HG03139 (cell line): ENCODE data around the gene SLC44A1.

ENCODE experiments used
- ATAC-seq: cut with Tn5 transposase; IDR thresholded peaks from one replicate; pipeline ENCODE4 v1.9.1; 2021; ENCODE audit not compliant: unreplicated experiment

Gene SLC44A1

DNA sequence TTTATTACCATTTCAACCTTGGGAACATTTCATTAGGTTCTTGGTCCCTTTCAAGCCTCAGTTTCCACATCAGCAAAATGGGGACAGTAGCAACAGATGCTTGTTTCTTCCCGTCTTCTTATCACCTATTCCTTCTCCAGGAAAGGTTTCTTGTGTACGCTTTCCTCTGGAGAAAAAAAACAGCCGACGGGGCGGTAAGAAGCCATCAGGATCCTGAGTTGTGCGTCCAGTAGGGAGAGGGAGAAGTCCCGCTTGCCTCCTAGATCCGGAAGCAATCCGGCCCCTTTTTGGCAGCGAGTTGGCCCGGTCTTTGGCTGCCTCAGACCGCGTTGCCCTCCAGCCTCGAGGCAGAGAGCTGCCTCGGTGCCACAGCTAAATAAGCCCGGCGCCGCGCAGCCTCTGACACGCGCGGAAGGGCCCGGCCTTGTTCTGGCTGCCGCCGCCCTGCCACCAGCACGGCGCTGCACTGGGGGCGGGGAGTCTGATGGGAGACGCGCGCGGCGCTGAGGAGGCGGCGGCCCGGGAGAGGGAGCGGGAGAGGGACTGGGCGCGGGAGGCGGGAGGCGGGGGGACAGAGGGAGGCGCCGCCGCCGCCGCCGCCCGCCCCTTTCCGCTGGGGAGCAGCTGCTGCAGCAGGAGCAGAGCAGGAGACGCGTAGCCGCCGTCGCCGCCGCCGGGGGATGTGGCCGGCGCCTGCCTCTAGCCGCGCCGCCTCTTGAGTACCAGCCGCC lies at the start of gene SLC44A1:
Gene SLC44A1, plus strand, starts transcription at position 649 of the 731 bp plus-strand sequence. CDS start 218 bp downstream, outside the sequence.
- ATAC-seq = peak; percentile 84

DNA sequence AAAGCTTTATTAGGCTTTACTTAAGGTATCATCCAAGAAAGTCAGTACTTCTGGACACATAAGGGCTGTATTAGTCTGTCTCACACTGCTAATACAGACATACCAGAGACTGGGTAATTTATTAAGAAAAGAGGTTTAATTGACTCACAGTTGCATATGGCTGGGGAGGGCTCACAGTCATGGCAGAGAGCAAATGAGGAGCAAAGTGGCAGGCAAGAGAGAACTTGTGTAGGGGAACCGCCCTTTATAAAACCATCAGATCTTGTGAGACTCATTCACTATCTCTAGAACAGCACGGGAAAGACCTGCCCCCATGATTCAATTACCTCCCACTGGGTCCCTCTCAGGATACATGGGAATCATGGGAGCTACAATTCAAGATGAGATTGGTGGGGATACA lies 49.2 kb upstream of the SLC44A1 start:
- ATAC-seq = no peak

DNA sequence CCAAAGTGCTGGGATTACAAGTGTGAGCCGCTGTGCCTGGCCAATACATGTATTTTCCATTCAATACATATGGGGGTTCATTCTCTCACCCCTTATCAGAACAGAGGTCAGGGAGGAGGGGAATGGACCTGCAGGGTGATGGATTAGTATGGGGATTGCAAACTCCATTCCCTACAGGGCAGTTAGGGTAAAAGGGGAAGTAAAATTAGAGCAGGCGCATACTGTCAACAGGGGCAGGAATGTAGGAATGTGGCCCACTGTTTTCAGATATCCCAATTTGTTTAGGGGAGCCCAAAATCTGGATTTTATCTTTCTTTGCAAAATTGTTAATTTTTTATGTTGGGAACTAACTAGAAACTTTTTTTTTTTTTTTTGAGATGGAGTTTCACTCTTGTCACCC lies 46.4 kb upstream of the SLC44A1 start:
- no peak for ATAC-seq

- ATAC-seq = no peak
These were observed 45.6 kb upstream of the SLC44A1 start for GRCh38 chr9:105198865-105199264.

DNA sequence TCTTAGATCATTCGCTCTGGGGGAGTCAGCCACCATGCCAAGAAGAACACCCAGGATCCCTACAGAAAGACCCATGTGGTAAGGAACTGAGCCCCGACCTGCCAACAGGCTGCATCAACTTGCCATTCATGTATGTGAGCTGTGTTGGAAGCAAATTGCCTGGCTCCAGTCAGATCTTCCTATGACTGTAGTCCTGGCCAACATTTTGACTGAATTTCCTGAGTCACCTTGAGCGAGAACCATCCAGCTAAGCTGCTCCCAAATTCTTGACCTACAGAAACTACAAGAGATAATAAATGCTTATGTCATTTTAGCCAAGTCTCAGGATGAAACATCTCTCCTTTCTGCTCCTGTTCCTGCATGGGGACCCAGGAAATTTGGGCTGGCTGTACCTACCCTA lies 40.0 kb upstream of the SLC44A1 start:
- no peak for ATAC-seq

GRCh38 chr9:105205787-105206495 lies 38.5 kb upstream of the SLC44A1 start:
- no peak for ATAC-seq

- ATAC-seq = no peak
These were observed 38.0 kb upstream of the SLC44A1 start for GRCh38 chr9:105206496-105206820.

DNA sequence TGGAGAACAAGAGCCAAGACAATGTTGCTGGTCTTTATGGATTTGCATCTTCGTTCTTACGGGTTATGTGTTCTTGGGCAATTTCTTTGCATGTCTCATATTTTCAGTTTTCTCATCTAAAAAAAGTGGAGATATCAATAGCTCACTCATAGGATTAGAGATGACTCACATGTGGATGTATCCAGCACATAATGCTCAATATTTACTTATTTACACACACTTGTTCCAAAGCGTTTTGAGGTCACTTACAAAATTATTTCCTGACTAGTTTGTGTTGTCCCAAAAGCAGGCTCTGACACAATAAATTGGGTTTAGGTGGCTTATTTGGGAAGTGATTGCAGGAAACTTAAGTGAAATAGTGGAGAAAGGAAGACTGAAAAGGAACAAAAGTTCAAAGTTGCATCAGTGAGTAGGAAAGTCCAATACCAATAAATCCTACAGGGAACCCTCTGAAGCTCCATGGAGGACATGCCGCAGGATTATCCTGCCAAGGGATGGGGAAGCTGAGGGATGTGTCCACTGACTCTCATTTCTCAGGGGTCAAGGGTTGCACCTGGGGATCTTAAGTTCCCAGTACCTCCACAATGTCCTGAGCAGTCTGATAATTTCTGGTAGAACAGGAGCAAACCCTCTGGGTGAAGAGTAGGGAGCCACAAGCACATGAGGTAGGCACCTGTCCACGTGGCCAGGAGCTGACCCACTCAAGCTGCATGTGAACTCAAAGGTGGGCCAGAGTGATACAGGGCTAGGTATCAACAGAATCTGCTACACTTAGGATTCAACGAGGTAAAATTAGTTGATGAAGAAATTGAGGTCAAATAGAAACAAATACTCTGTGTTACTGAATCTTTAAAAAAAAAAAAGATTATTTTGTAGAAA lies 37.4 kb upstream of the SLC44A1 start:
- ATAC-seq = no peak

- no peak for ATAC-seq
These were observed 27.8 kb upstream of the SLC44A1 start for GRCh38 chr9:105216440-105217178.

- no peak for ATAC-seq
These were observed 25.8 kb upstream of the SLC44A1 start for GRCh38 chr9:105218673-105219072.

DNA sequence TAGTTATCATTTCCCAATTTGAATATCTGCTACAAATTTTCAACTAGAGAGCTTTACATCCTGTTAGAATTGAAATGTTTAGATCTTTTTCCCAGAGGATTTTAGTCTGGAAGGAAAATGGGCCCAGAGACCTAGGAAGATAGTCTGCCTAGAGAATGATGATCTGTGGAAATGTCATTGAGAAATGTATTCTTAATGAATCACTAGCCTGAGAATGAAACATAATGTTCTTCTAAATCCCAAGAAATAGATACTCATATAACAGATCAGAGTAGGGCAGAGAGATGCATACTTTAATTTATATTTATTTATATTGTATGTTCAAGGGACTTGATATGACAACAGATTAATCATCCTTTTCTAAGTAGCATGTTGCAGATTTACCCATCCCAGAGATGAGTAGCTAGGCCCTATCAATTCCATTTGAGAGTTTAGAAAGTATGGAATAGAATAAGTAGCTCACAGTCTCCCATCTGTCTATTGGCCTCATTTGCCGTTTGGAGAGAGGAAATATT lies 25.1 kb upstream of the SLC44A1 start:
- no peak for ATAC-seq

GRCh38 chr9:105220451-105220850 lies 24.0 kb upstream of the SLC44A1 start:
- ATAC-seq = no peak

DNA sequence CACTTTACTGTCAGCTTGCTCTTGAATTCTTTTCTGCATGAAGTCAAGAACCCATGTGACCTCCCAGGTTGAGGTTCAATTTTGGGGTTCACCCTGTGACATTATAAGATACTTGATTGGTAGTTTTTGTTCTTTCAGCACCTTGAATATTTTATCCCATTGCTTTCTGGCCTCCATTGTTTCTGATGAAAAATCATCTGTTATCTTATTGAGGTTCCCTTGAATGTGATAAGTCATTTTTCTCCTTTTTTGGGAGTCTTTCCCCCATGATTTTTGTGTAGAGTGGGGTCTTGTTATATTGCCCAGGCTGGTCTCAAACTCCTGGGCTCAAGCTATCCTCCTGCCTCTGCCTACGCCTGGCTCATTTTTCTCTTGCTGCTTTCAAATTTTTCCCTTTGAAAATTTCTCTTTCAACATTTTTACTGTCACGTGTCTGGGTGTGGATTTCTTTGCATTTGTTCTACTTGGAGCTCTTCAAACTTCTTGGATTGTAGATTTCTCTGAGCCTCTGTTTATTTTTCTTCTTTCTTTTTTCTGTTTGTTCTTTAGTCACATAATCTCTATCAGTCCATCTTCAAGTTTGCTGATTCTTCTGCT lies 20.8 kb upstream of the SLC44A1 start:
- no peak for ATAC-seq

DNA sequence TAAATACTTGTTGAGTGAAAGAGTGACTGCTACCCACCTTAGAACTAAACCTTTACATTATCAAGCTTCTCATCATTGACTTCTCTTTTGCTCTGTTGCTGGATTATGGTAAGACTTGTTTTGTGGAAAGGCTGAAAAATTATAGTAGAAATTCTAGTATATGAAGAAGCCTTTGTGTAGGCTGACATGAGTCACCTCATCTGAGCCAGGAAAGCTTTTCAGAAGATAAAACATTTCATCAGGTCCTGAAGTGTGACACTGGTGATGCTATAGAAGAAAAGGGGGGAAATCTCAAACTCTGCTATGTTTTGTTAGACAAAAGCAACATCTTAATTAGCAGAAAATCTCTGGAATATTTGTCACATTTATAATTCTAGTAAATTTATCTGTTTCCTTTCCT lies 18.4 kb upstream of the SLC44A1 start:
- ATAC-seq = no peak

DNA sequence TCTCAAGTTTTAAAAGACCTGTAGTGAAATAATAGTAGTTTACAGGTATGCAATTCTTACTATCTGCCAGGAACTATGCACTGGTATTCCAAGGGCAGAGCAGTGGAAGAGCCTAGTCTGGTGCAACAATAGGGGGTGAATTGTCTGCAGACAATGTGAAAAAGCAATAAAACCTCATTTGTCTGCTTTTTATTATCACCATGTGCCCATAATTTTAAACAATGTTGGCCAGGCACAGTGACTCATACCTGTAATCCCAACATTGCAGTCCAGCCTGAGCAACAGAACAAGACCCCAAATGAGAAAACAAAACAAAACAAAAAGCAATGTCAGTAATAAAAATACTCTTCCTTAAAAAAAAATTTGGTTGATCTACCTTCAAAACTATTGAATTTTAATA lies 12.2 kb upstream of the SLC44A1 start:
- no peak for ATAC-seq

GRCh38 chr9:105233873-105234272 lies 10.6 kb upstream of the SLC44A1 start:
- no peak for ATAC-seq

- no peak for ATAC-seq
These were observed 8.2 kb upstream of the SLC44A1 start for GRCh38 chr9:105236261-105236660.

DNA sequence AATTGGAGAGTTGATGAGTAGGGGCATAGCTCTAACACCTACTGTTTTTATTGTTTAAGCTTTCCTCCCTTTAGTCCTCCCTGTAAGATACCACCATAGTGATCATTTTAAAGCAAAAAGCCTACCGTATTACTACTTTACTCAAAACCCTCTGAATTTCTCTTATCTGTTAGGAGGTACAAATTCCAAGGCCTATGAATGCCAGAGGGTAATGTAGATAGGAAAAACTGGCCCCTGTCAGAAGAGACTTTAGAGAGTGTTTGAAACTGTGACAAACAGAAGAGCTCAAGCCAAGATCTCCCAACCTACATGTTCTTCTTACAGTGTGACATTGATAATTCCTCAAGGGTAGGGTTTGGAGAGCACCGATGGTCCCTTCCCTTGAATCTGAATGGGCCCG lies 7.2 kb upstream of the SLC44A1 start:
- ATAC-seq = no peak

DNA sequence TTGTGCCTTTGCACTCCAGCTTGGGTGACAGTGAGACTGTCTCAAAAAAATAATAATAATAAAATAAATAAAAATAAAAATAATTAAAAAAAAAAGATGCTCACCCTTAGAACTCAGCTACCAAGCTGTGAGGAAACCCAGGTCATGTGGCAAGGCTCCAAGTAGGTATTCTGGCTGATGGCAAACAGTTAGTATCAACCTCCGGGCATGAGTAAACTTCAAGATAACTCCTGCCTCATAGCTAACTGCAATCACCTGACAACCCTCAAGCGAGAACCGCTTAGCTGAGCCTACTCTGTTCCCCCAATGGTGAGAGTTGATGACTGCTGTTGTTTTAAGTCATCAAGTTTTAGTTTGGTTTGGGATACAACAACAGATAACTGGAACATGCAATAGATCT lies 6.1 kb upstream of the SLC44A1 start:
- ATAC-seq = no peak

DNA sequence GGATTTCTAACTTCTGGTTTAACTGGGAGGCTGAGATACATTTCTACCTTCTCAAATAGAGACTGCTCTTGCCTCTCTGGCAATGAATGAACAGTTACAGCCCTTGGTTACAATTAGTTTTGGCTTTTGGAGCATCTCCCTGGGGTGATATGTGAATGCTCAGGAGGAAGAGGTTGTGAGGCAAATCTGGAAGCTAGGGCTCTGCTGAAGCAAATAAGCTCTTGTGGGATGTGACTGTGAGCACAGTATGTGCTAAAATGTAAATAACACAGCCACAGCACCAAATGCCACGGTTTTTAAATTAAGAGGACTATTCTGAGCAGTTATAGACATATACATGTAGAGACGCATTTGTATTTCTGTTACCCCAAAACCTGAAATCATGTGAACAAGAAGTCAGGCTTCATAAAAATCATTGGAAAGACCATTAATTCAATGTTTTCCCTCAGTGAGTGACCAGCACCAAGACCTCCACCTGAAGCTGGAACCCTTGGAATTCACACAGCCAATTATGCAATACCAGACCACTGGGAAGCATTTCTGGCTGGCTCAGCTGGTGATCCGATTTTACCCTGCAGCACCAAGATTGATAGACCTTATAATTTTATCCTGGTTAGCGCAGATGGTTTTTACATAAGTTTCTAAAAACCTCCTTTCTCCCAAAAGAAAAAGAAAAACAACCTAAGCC lies 3.0 kb upstream of the SLC44A1 start:
- ATAC-seq = no peak
